HL-60 (cell line): ENCODE results near the gene NNT.

Experiments used
- CTCF ChIP-seq: IDR thresholded peaks from one replicate; pipeline ENCODE4 v1.5.1; 2011; ENCODE audit warnings: low read length, control low read depth, inconsistent platforms; ENCODE audit not compliant: insufficient read depth
- SPI1 ChIP-seq: IDR thresholded peaks from 2 replicates; pipeline ENCODE4 v1.6.1; 2012; ENCODE audit warnings: low read depth, mild to moderate bottlenecking, borderline replicate concordance

GRCh38 chr5:43647789-43648188 is 44.8 kb downstream of the NNT start:
- TF ChIP-seq CTCF (no peak), SPI1 (no peak)
